OCI-M1 (cell line): ENCODE results near the gene HOXC11.

Experiments used
- DNase-seq: peaks from one replicate; lab custom pipeline; 2025; lab: John Stamatoyannopoulos, UW

The HOXC11 gene

DNA sequence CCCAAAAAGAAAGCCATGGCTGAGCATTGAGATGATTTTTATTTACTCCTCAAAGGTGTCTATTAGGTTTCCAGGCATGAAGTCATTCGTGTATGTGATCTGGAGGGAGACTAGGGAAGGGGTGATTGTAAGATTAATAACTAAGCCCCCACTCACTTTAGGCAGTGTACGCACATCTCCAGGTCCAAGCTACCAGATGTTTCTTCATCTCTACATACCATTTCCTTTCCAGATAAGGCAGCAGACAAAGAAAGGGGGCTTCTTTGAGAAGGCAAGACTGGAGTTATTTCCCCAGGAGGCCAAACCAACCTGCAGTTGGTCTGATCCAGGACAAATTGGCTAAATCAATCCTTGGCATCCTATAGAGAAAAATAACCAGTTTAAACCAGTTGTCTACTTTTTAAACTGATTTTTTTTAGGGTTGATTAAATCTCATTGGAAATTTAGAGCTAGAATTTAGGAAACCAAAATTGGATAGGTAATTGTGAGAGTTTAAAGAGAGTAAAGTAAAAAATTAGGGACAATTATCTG, 30.4 kb upstream of the HOXC11 start:
- no peak for DNase-seq

- DNase-seq: no peak
These were observed 28.7 kb upstream of the HOXC11 start for GRCh38 chr12:53944209-53944608.

- DNase-seq: peak; percentile 32
These were observed 27.7 kb upstream of the HOXC11 start for GRCh38 chr12:53944907-53945847.

GRCh38 chr12:53947743-53948142, 25.2 kb upstream of the HOXC11 start:
- DNase-seq: no peak

DNA sequence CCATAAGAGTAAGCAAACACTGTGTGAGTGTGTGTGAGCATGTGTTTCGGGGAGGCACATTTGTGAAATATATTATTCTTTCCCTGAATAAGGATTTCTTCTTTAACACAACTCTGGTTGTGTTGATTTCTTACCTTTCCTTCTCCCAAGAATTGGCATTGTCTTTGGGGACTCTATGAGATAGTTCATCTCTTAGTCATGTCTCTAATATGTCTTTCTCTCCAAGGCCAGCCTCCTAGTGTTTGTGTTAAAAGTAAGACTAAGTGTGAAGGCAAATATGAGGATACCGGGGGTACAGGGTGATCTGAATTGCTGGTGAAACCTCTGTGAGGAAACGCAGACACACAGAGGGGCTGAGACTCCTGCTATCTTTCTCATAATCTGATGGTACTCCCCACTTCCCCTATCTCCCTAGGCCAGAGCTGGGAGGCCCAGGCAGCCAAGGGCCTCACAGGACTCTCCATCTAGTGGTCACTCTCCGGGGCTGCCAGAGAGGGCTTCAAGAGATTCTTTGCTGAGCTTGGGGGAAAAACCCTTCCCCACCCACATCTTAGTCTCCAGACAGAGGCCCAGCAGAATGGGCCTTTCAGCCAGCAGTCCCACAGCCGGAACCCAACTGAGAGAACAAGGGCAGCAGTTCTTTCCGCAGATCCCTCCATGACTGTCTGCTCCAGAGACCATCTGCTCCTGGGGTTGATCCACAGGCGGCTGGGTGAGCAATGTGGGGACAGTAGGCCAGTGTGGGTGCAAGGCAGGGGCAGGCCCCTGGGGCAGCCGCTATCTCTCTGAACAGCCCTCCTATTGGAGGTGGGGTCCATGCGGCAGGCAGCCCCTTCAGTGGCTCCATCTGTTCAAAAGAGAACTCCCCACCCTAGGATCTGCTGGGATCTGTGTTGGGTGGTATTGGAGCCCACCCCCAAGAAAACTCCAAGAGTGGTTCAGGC, 24.0 kb upstream of the HOXC11 start:
- DNase-seq: peak; percentile 92

DNA sequence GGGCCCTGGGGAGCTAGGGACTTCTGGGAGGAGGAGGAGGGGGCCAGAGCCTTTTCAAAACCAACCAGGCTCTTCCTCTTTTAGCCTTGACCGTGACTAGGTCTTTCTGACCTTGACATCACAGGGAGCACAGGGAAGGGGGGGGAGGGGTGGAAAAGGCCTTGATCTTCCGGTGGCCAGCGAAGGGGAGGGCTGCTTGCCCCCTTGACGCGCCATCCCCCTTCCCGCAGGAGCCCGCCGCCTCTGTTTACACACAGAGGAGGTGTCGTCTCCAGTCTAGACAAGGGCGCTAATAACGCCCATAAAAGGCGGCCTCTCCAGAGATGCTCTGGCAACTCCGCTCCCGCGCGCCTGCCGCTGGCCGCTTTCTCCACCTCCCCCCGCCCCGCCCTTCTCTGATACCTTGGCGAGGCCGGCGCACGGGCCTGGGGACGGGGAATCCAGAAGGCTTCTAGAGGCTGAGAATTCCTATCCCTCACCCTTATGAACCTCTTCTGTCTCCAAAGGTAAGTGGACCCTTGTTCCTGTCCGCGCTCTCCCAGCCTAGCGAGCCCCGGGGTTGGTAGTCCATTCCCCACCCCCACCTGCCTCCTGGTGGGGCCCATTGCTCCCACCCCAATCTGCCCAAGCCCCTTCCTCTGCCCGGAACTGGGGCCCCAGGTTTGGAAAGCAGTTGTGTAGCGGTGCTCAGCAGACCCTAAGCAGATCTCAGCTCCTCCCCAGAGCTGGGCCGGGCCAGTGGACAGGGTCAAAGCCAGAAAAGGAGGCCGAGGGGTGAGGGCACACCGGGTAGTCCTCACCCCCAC, 23.1 kb upstream of the HOXC11 start:
- peak; percentile 62 for DNase-seq

DNA sequence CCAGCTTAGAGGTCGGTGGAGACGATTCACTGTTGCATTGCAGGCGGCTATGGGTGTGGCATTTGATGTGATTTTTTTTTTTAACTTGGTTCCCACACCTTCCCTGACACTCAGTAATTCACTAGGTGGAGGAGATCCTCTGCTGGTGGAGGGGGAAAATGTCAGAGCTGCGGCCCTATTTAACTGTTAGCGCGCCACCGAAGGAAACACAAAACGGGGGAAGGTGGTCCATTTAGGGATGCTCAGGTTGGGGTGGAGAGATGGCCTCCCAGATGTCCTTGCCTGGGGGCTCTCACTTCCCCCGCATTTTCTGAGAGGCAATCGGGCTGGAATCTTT, 22.5 kb upstream of the HOXC11 start:
- no peak for DNase-seq

DNA sequence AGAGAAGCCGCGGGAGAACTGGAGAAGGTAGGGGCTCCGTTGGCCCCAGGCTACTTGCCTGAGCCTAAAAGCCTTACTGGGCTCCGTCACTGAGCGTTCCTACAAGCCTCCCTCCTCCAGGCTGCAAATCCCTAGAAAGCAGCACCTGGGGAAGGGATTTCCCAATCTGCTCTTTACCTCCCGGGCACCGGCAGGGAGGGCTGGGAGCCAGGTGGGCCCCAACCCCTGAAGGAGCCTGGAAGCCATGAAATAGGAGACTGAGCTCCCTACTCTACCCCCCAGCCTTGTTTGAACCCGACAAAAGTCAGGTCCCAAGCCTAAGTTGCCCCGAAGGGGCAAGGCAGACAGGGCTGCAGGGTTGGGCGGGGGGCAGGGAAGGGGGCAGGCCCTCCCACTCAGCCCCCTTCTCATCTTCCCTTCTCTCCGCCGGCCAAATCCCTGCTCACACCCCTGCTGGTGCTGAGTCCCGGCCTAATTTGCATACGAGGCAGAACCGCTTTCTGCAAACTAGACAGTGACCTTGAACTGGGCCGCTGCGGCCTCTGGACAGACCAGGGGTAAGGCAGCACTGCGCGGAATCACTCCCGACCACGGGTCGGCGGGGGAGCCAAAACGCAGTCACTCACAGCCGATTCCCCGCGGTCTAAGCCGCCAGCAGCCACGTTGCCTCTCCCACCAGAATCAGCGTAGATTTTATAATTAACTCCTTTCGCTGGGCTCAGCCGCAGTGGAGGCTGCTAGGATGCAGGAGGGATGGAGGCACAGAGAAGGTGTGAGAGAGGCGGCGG, 21.9 kb upstream of the HOXC11 start:
- no peak for DNase-seq

DNA sequence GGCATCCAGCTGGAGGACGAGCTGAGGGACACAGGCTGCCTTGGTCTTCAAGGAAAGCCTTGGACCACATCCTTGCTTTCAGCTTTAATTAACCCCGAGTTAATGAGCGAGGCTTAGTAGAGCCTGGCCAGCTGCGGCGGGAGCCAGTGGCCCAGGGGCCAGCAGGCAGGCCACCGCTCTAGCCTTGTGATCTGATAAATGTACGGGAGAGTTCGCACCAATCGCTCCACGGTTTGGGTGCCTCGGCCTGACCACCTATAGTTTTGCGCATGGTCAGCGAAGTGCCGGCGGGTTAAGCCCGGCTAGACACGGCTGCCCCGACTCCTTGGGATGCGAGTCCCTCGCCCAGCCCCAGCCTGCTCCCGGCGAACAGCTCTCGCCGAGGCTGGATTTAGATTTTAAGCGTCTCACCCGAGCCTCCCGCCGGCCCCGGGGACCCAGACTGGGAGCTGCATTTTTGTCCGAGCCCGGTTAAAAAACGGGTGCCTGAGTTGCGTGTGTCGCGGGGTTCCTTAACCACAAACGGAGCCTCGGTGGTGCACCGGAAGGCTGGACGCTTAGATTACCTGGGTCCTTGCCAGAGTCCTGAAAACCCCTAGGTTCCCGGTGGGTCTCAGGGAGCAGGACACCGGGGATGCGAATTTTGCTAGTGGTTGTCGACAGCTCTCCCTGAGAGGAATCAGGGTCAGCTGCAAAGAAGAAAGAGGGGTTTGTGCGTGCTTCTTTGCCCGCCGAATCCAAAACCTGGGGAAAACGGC, 21.2 kb upstream of the HOXC11 start:
- no peak for DNase-seq

DNA sequence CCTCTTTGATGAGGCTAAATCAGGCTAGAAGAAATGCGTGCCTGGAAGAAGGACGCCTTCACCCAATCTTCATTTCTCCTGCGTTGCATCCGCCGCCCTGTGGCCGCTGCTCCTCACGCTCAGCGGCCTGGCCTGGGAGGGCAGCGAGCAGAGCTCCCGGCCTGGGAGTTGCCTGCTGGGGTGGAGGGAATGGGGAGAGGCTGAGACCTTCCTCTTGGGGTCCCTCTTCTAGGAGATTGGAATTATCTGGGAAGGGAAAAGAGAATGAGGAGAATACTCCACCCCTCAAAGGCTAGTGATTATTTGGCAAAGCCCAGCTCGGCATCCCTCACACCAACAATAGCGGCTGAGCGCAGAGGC, 20.6 kb upstream of the HOXC11 start:
- no peak for DNase-seq

DNA sequence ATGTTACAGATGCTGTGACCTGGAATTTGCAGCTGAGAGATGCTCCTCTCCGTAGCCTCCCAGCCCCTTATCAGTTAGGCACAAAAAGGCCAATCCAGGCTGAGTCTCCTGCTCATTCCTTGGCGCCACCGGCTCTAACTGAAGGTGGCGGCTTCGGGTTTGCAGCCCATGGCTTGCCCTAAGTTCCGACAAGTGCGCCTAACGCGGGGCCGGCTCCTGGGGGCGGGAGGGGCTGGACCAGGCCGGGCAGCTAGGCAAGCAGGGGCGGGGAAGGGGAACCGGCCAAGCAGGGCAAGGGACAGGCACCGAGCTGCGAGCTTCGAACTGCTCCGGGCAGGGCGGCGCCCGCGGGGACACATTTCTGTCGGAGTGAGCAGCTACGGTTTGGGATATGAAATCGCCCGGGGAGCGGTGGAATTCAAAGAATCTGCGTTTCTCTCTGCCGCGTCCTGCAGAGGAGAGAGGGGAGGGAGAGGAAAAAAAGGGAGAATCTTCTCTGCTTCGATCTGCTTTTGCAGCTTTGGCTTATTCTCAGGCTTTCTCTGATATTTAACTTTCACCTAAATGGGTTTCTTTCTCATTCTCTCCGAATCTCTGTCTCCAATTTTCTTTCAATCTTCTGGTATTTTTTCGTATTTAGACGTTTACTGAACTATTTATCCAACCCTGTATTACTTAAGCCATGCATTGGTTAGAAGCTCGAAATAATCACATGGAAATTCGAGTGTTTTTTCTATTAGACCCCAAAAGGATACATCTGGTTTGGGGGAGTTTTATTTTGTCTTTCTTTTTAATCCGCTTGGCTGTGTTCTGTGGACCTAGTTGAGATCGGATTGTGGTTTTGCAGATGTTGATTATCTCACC, 19.8 kb upstream of the HOXC11 start:
- DNase-seq: no peak

- no peak for DNase-seq
These were observed 18.9 kb upstream of the HOXC11 start for GRCh38 chr12:53953831-53954693.

GRCh38 chr12:53954694-53955035, 18.3 kb upstream of the HOXC11 start, which contains the start of gene HOXC12:
HOXC12 (plus strand) TSS chr12:53954903; CDS start chr12:53954930, 27 bp downstream.
- DNase-seq: no peak

DNA sequence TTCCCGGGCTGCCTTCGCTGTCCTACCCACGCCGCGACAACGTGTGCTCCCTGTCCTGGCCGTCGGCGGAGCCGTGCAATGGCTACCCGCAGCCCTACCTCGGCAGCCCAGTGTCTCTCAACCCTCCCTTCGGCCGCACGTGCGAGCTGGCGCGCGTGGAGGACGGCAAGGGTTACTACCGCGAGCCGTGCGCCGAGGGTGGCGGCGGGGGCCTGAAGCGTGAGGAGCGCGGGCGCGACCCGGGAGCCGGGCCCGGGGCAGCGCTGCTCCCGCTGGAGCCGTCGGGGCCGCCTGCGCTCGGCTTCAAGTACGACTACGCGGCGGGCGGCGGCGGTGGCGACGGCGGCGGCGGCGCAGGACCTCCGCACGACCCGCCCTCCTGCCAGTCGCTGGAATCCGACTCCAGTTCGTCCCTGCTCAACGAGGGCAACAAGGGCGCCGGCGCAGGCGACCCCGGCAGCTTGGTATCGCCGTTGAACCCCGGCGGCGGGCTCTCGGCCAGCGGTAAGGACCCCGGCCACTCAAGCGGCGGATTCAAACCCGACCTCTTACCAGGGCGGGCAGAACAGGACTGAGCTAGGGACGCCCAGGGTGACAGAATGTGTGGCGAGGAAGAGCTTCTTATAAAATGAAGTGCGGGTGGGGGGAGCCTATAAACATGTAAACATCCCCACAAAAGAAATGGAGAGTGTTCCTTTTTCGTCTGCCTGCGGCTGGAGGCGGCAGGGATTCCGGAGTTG, 17.7 kb upstream of the HOXC11 start:
- DNase-seq: no peak

- DNase-seq: no peak
These were observed 17.1 kb upstream of the HOXC11 start for GRCh38 chr12:53955776-53956250.

DNA sequence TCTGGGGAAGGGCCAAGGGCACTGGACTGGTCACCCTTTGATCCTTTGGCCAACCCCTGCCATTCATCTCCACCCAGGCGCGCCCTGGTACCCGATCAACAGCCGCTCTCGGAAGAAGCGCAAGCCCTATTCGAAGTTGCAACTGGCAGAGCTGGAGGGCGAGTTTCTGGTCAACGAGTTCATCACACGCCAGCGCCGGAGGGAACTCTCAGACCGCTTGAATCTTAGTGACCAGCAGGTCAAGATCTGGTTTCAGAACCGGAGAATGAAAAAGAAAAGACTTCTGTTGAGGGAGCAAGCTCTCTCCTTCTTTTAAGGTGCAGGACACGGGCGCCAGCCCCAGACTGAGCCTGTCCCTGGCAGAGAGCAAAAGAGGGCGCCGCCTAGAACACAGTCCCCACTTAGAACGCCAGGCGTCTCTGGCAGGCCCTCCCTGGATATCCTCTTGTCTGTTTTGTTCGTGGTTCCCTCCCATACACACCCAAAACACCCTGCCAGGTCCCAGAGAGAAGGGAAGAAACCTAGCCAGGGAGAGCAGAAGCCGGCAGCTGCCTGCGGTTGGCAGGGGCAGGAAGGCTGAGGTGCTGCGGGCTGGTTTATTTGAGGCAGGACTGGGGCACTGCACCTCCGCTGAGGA, 16.6 kb upstream of the HOXC11 start:
- no peak for DNase-seq
